NCI-H2196 (cell line): ENCODE data around the gene SLC25A33.
"Not testable (repeated sequence)": the region's sequence is repeated elsewhere in the genome, so short reads cannot be mapped to it uniquely, and the experiment has no call there.

Experiments
- DNase-seq: peaks from one replicate; lab custom pipeline; 2025; ENCODE audit not compliant: unreplicated experiment; lab: John Stamatoyannopoulos, UW

The SLC25A33 gene

GRCh38 chr1:9618909-9619679 lies 79.8 kb downstream of the SLC25A33 start:
- no peak for DNase-seq

GRCh38 chr1:9621032-9621431 lies 81.8 kb downstream of the SLC25A33 start:
- DNase-seq = no peak

- no peak for DNase-seq
Observed at GRCh38 chr1:9624081-9624480, 84.8 kb downstream of the SLC25A33 start.

- not testable (repeated sequence) for DNase-seq
Observed at GRCh38 chr1:9625030-9625429, 85.8 kb downstream of the SLC25A33 start.

GRCh38 chr1:9626201-9626608 lies 86.9 kb downstream of the SLC25A33 start:
- DNase-seq = no peak

GRCh38 chr1:9628541-9629444 lies 89.5 kb downstream of the SLC25A33 start:
- no peak for DNase-seq

- no peak for DNase-seq
Observed at GRCh38 chr1:9629445-9630201, 90.4 kb downstream of the SLC25A33 start.

GRCh38 chr1:9630331-9631111 lies 91.3 kb downstream of the SLC25A33 start:
- DNase-seq = no peak

GRCh38 chr1:9631613-9632012 lies 92.3 kb downstream of the SLC25A33 start:
- DNase-seq = no peak

- DNase-seq = no peak
Observed at GRCh38 chr1:9633493-9633892, 94.2 kb downstream of the SLC25A33 start.

- no peak for DNase-seq
Observed at GRCh38 chr1:9634582-9634981, 95.3 kb downstream of the SLC25A33 start.
